Transverse colon (tissue), 4 donors: Measurements from ENCODE around the gene BPIFB2.

Source experiments
- POLR2A ChIP-seq: fragments of 450-650 bp; IDR thresholded peaks from one replicate; pipeline ENCODE4 v1.6.1; 2016; ENCODE audit warnings: antibody characterized with exemption, mild to moderate bottlenecking, moderate library complexity
- POLR2AphosphoS5 ChIP-seq, 3 donors: sonication (generic); formaldehyde crosslinking; IDR thresholded peaks; one replicate each; pipeline ENCODE4 v1.6.1; 2016; ENCODE audit warnings: antibody characterized with exemption in 3 of 3
- TF ChIP-seq, protein P1 (sequence below), 5 experiments: fragments of 200-600 bp in 3 of 5; fragments of 450-650 bp in 2 of 5; sonication (generic) in 3 of 5; IDR thresholded peaks; 1 replicate in 2 of 5; 2 replicates in 3 of 5; pipeline ENCODE4 v1.5.1; 2016 to 2017; ENCODE audit warnings: antibody characterized with exemption in 5 of 5, inconsistent platforms in 3 of 5, mild to moderate bottlenecking in 2 of 5, moderate library complexity in 1 of 5

DNA sequence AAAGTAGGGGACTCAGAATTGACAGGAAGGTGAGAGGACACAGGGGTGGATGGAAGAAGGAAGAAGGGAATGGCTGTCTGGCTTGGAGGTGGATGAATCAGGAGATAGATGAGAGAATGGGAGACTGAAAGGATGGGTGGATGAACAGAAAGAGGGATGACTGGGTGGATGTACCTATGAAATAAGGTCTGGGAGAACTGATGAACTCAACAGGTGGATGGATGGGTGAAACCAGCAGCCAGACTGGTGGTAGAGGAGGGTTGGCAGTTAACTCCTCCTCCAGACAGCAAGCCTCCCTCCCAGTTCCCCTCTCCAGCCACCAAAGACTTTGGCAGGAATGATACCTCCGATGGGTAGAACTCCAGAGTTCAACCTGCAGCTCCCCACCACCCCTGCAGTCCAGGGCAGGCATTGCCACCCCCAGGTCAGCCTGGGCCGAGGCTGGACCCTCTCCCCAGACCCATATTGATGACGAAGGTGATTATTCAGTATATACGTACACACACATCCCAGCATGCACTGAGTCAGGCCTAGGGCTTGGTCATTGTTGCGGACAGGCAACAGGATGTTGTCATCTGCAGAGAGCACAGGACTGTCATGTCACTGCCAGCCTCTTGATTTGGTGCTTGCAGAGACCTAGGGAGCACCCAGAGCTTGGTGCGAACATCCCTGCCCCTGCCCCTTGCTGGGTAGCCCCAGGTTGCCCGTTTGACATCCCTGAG is 5.3 kb upstream of the BPIFB2 start:
- TF ChIP-seq POLR2AphosphoS5 (IDR thresholded peaks at IDR 0.05) (no peak), POLR2A (no peak)
- TF ChIP-seq, protein P1, sequence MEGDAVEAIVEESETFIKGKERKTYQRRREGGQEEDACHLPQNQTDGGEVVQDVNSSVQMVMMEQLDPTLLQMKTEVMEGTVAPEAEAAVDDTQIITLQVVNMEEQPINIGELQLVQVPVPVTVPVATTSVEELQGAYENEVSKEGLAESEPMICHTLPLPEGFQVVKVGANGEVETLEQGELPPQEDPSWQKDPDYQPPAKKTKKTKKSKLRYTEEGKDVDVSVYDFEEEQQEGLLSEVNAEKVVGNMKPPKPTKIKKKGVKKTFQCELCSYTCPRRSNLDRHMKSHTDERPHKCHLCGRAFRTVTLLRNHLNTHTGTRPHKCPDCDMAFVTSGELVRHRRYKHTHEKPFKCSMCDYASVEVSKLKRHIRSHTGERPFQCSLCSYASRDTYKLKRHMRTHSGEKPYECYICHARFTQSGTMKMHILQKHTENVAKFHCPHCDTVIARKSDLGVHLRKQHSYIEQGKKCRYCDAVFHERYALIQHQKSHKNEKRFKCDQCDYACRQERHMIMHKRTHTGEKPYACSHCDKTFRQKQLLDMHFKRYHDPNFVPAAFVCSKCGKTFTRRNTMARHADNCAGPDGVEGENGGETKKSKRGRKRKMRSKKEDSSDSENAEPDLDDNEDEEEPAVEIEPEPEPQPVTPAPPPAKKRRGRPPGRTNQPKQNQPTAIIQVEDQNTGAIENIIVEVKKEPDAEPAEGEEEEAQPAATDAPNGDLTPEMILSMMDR (IDR thresholded peaks at IDR 0.05): no peak
